Epithelial cell of proximal tubule (primary cell): ENCODE data around the gene PAK1. TPM values are rescaled to one million over a fixed set of nuclear protein-coding genes. Genes with fewer than 3 reads are reported as not detected.
"Not testable (repeated sequence)": the region's sequence is repeated elsewhere in the genome, so short reads cannot be mapped to it uniquely, and the experiment has no call there.

Source experiments
- DNase-seq: peaks from one replicate; pipeline ENCODE4 v3.0.0-alpha.2; 2011; ENCODE audit warnings: low read depth
- H3K4me3 ChIP-seq: 2 replicates; pipeline ENCODE4 v1.5.1; 2011; ENCODE audit warnings: low read depth, mild to moderate bottlenecking, low read length
- CTCF ChIP-seq: conservative IDR thresholded peaks from 2 replicates; pipeline ENCODE4 v1.5.1; 2012; ENCODE audit warnings: low read depth, mild to moderate bottlenecking, low read length
- total RNA-seq: library from RNA; depleted of rRNA; stranded (reverse); fragments of >200 nt; gene quantifications from 2 replicates; pipeline ENCODE4 v1.2.3, GENCODE V29; 2015

Gene PAK1
- total RNA-seq, 1 donor from 2014 or later = 38.8 TPM

- no peak for TF ChIP-seq CTCF
- H3K4me3 ChIP-seq = no peak overlapping the region
- DNase-seq = no peak
Observed at GRCh38 chr11:77395460-77396173, 78.3 kb downstream of the PAK1 start.

- H3K4me3 ChIP-seq = no peak overlapping the region
- DNase-seq = no peak
- TF ChIP-seq CTCF = no peak
Observed at GRCh38 chr11:77392842-77393241, 81.1 kb downstream of the PAK1 start.

GRCh38 chr11:77387701-77388100 lies 86.2 kb downstream of the PAK1 start:
- no peak overlapping the region for H3K4me3 ChIP-seq
- DNase-seq = no peak
- TF ChIP-seq CTCF = no peak

GRCh38 chr11:77386178-77386577 lies 87.7 kb downstream of the PAK1 start:
- TF ChIP-seq CTCF = no peak
- DNase-seq = no peak
- H3K4me3 ChIP-seq = no peak overlapping the region

- not testable (repeated sequence) for H3K4me3 ChIP-seq, DNase-seq
Observed at GRCh38 chr11:77385255-77385771, 88.6 kb downstream of the PAK1 start.

- no peak overlapping the region for H3K4me3 ChIP-seq
- DNase-seq = no peak
- no peak for TF ChIP-seq CTCF
Observed at GRCh38 chr11:77384571-77384970, 89.3 kb downstream of the PAK1 start.

- not testable (repeated sequence) for DNase-seq
Observed at GRCh38 chr11:77383349-77383748, 90.5 kb downstream of the PAK1 start.

More at GRCh38 chr11:77383349-77383748, 90.5 kb downstream of the PAK1 start:
- not testable (repeated sequence) for H3K4me3 ChIP-seq
